HUES48 (cell line): ENCODE results near the gene HEMGN.

Experiments used
- H3K27ac ChIP-seq: one replicate; pipeline ENCODE4 v1.7.0; 2013; ENCODE audit warnings: low read depth, low read length, inconsistent platforms
- H3K27me3 ChIP-seq: 2 replicates; pipeline ENCODE4 v1.6.1; 2013; ENCODE audit warnings: mild to moderate bottlenecking, low read length; ENCODE audit not compliant: control insufficient read depth, insufficient read depth
- H3K36me3 ChIP-seq: 2 replicates; pipeline ENCODE4 v1.6.1; 2013; ENCODE audit warnings: low read length; ENCODE audit not compliant: control insufficient read depth, insufficient read depth
- H3K4me1 ChIP-seq: 2 replicates; pipeline ENCODE4 v1.6.1; 2013; ENCODE audit warnings: mild to moderate bottlenecking, low read length; ENCODE audit not compliant: control insufficient read depth, insufficient read depth
- H3K4me3 ChIP-seq: 2 replicates; pipeline ENCODE4 v1.5.1; 2013; ENCODE audit warnings: mild to moderate bottlenecking, low read depth, low read length
- H3K9ac ChIP-seq: 2 replicates; pipeline ENCODE4 v1.6.1; 2013; ENCODE audit warnings: mild to moderate bottlenecking, low read depth, low read length, moderate library complexity
- H3K9me3 ChIP-seq: 2 replicates; pipeline ENCODE4 v1.6.1; 2013; ENCODE audit warnings: low read length; ENCODE audit not compliant: control insufficient read depth, insufficient read depth

HEMGN gene

GRCh38 chr9:97907632-97908031 is 30.3 kb downstream of the HEMGN start:
- Histone ChIP-seq H3K36me3 (peaks cover 20% of the 10 kb centered on the region), H3K9ac (no peak overlapping the region), H3K9me3 (no peaks in the 10 kb centered on the region), H3K4me3 (no peak overlapping the region), H3K4me1 (no peaks in the 10 kb centered on the region), H3K27me3 (no peaks in the 10 kb centered on the region), H3K27ac (no peak overlapping the region)

DNA sequence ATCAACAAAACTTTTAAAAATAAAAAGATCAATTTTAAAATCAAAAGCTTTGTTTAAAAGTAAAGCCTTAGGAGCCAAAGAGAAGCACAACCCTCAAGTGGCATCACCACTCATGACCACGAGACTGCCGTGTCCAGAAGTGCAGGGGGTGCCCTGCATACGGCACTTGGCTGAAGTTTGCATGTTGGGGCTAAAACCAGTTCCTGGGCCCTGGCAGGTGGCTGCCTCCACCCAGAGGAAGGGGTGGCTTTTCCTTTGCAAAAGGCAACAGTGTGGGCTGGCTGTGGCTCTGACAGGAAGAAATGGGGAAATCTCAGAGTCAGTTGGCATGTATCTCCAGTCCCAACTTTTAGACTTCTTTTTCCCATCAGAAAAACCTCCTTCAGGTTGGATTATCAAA is 30.9 kb downstream of the HEMGN start:
- peaks cover 16% of the 10 kb centered on the region for H3K36me3 ChIP-seq
- H3K9ac ChIP-seq: no peak overlapping the region
- H3K4me3 ChIP-seq: no peak overlapping the region
- H3K9me3 ChIP-seq: no peaks in the 10 kb centered on the region
- no peaks in the 10 kb centered on the region for H3K27me3 ChIP-seq
- no peaks in the 10 kb centered on the region for H3K4me1 ChIP-seq
- H3K27ac ChIP-seq: no peak overlapping the region

- no peak overlapping the region for H3K27ac ChIP-seq
- peaks cover 13% of the 10 kb centered on the region for H3K36me3 ChIP-seq
- H3K9ac ChIP-seq: no peak overlapping the region
- H3K27me3 ChIP-seq: no peaks in the 10 kb centered on the region
- no peaks in the 10 kb centered on the region for H3K4me1 ChIP-seq
- no peak overlapping the region for H3K4me3 ChIP-seq
- H3K9me3 ChIP-seq: no peaks in the 10 kb centered on the region
Observed at GRCh38 chr9:97906236-97906831, 31.6 kb downstream of the HEMGN start.

DNA sequence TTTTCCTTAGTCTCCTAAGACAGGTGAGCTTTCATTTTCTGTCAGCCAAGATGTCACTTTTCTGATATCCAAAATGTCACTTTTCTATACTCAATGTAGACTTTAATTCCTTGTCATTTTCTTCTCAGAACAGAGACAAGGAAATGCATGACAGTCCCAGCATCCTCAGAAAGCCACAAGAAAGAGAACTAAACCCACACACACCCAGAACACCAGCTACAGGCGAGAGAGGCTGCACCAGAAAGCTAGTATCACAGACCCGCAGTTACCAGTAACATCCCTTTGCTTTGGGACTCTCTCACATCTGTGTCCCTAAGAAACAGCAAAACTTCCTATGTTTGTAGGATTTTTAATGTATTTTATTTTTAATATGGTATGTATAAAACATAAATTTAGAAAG is 32.7 kb downstream of the HEMGN start:
- Histone ChIP-seq H3K27me3 (no peaks in the 10 kb centered on the region), H3K9me3 (no peaks in the 10 kb centered on the region), H3K4me3 (no peak overlapping the region), H3K4me1 (no peaks in the 10 kb centered on the region), H3K27ac (no peak overlapping the region), H3K36me3 (peaks cover 11% of the 10 kb centered on the region), H3K9ac (no peak overlapping the region)

GRCh38 chr9:97904725-97905124 is 33.2 kb downstream of the HEMGN start:
- Histone ChIP-seq H3K36me3 (peaks cover 7% of the 10 kb centered on the region), H3K4me1 (no peaks in the 10 kb centered on the region), H3K4me3 (no peak overlapping the region), H3K27ac (no peak overlapping the region), H3K27me3 (no peaks in the 10 kb centered on the region), H3K9me3 (no peaks in the 10 kb centered on the region), H3K9ac (no peak overlapping the region)

- Histone ChIP-seq H3K9ac (no peak overlapping the region), H3K36me3 (no peaks in the 10 kb centered on the region), H3K27me3 (no peaks in the 10 kb centered on the region), H3K9me3 (no peaks in the 10 kb centered on the region), H3K27ac (no peak overlapping the region), H3K4me1 (no peaks in the 10 kb centered on the region), H3K4me3 (no peak overlapping the region)
Observed at GRCh38 chr9:97903177-97903576, 34.8 kb downstream of the HEMGN start.

- Histone ChIP-seq H3K27me3 (no peaks in the 10 kb centered on the region), H3K9ac (no peak overlapping the region), H3K27ac (no peak overlapping the region), H3K4me3 (no peak overlapping the region), H3K9me3 (no peaks in the 10 kb centered on the region), H3K4me1 (no peaks in the 10 kb centered on the region), H3K36me3 (no peaks in the 10 kb centered on the region)
Observed at GRCh38 chr9:97900738-97901565, 37.0 kb downstream of the HEMGN start.

DNA sequence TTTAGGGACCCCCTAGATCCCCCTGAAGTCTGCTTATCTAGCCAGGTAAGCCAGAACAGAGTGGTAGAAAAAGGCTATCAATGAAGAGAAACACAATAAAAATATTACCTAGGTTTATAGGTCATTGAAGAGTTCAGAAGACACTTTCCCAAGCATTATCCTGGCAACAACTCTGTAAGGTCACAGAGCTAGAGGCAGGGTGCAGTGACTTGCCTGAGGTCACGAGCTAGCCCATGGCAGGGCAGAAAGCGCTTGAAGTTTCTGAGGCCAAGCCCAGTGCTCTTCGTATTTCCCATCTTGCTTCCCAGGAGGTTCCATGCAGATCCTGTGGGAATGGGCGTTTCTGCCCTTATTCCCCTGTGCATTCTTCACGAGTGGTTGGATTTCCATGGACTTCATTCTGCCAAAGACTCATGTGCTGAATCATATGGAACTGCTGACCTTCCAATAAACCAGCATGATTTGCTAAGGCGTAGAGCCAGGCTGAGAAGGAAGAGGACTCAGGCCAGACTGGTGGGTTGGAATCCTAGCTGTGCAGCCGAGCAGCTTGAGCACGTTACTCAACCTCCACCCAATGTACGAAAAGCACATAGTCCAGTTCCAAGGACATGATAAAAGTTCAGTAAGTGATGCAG is 37.8 kb downstream of the HEMGN start:
- Histone ChIP-seq H3K4me3 (no peak overlapping the region), H3K27ac (no peak overlapping the region), H3K4me1 (no peaks in the 10 kb centered on the region), H3K9me3 (no peaks in the 10 kb centered on the region), H3K9ac (no peak overlapping the region), H3K36me3 (no peaks in the 10 kb centered on the region), H3K27me3 (no peaks in the 10 kb centered on the region)

DNA sequence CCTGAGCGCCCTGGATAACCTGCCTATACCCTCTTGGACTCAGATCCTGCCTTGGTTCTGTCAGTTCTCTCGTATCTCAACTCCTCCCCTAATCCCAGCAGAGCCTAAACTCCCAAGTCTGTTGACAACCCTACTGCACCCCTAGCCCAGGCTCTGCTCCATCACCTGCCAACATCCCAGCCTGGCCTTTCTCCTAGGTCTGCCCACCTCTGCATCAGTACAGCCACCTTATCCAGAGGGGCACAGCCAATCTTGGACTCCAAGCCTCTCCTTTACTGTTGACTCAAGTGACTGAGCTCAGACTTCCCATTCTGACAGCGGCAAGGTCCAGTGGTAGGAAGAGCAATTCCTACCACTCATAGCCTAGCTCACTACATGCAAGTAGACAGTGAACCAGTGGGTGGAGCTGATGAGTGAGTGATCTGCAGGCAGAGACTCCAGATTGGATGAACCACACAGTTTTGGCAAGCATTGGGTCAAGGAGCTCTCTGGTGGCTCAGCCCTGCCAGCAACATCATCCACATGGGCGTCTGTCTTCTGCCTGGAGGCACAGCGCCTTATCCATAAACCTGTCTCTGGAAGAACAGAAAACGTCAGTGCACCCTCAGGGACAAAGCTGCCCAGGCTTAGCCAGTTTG is 42.2 kb downstream of the HEMGN start:
- H3K36me3 ChIP-seq: no peaks in the 10 kb centered on the region
- H3K9me3 ChIP-seq: no peaks in the 10 kb centered on the region
- no peak overlapping the region for H3K9ac ChIP-seq
- H3K4me3 ChIP-seq: no peak overlapping the region
- H3K4me1 ChIP-seq: no peaks in the 10 kb centered on the region
- H3K27me3 ChIP-seq: no peaks in the 10 kb centered on the region; the same call in 1 of the 2 replicates
- no peak overlapping the region for H3K27ac ChIP-seq

DNA sequence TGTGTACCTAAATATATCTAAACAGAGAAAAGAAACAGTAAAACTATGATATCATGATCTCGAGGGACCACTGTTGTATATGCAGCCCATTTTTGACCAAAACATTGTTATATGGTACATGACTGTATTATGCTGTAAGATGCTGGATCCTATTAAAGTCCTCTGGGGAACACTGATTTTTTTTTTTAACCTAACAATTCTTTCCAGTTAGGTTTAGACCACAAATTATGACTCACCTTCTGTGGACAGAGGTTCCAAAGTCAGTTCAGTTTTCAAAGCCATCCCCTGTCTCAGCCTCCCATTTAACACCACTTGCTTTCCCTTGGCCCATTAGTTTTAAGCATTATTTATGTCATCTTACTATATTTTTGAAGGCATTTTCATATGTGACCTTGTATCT is 42.8 kb downstream of the HEMGN start:
- Histone ChIP-seq H3K4me3 (no peak overlapping the region), H3K9ac (no peak overlapping the region), H3K36me3 (no peaks in the 10 kb centered on the region), H3K4me1 (peaks cover 3% of the 10 kb centered on the region), H3K27me3 (no peaks in the 10 kb centered on the region; the same call in 1 of the 2 replicates), H3K9me3 (no peaks in the 10 kb centered on the region), H3K27ac (no peak overlapping the region)

DNA sequence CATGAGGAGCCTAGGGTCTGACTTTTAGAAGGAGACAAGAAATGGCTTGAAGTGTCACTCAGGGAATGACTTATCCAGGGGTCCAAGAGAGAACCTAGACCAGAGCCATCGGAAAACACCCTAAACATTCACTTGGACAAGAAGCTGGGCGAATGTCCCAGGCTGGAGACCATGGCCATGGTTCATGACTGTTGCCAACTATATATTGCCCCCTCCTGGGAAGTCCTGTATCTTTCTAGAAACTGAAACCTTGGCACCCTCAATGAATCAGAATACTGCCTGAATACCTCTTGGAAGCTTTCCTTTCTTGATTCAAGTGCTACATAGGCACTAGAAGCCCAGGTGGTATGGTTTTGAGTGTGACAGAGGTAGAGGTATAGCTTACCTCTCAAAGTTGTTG is 45.6 kb downstream of the HEMGN start:
- no peaks in the 10 kb centered on the region for H3K9me3 ChIP-seq
- no peak overlapping the region for H3K27ac ChIP-seq
- H3K4me1 ChIP-seq: peaks cover 9% of the 10 kb centered on the region
- H3K9ac ChIP-seq: no peak overlapping the region
- H3K4me3 ChIP-seq: no peak overlapping the region
- H3K36me3 ChIP-seq: no peaks in the 10 kb centered on the region
- no peaks in the 10 kb centered on the region; the same call in 1 of the 2 replicates for H3K27me3 ChIP-seq
